GM12874 (cell line): Measurements from ENCODE around the gene ZNF200.

ENCODE experiments used
- TF ChIP-seq, protein P1 (sequence below): IDR thresholded peaks from 2 replicates; pipeline ENCODE4 v1.5.1; 2011; ENCODE audit warnings: low read depth, mild to moderate bottlenecking, control low read depth, low read length, moderate library complexity; ENCODE audit not compliant: insufficient read depth

Gene ZNF200

GRCh38 chr16:3207086-3207953 lies 27.6 kb downstream of the ZNF200 start:
- TF ChIP-seq, protein P1, sequence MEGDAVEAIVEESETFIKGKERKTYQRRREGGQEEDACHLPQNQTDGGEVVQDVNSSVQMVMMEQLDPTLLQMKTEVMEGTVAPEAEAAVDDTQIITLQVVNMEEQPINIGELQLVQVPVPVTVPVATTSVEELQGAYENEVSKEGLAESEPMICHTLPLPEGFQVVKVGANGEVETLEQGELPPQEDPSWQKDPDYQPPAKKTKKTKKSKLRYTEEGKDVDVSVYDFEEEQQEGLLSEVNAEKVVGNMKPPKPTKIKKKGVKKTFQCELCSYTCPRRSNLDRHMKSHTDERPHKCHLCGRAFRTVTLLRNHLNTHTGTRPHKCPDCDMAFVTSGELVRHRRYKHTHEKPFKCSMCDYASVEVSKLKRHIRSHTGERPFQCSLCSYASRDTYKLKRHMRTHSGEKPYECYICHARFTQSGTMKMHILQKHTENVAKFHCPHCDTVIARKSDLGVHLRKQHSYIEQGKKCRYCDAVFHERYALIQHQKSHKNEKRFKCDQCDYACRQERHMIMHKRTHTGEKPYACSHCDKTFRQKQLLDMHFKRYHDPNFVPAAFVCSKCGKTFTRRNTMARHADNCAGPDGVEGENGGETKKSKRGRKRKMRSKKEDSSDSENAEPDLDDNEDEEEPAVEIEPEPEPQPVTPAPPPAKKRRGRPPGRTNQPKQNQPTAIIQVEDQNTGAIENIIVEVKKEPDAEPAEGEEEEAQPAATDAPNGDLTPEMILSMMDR = no peak

DNA sequence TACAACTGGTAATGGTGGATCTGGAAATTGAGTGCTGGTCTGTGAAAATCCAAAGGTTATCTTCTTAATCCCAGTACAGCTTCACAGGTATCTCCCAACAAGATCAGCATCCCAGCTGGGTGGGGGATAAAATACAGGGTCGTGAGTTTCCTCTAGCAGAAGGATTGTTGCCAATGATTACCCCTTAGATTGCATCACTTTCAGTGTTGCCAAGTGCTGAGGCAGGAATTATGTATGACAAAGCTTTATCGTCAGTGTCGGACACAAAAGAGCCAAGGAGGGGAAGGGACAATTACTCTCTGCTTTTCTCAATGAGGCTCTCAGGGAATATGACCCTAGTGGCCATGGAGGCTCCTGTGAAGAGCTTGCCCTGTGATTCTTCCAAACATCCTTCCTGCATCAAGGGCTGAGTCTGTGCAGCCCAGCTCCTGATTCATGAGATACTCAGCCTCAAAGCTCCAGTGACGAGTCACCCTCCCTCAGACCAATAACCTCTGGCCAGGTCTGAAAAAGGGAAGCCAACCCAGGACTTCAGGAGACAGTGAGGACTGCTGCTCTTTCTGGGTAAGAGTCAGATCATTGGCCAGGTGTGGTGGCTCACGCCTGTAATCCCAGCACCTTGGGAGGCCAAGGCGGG lies 31.9 kb downstream of the ZNF200 start:
- TF ChIP-seq, protein P1 = no peak

GRCh38 chr16:3198334-3199072 lies 36.5 kb downstream of the ZNF200 start:
- TF ChIP-seq, protein P1 = no peak

GRCh38 chr16:3195975-3196374 lies 39.0 kb downstream of the ZNF200 start:
- TF ChIP-seq, protein P1 = no peak

GRCh38 chr16:3194792-3195191 lies 40.2 kb downstream of the ZNF200 start:
- TF ChIP-seq, protein P1 = no peak

DNA sequence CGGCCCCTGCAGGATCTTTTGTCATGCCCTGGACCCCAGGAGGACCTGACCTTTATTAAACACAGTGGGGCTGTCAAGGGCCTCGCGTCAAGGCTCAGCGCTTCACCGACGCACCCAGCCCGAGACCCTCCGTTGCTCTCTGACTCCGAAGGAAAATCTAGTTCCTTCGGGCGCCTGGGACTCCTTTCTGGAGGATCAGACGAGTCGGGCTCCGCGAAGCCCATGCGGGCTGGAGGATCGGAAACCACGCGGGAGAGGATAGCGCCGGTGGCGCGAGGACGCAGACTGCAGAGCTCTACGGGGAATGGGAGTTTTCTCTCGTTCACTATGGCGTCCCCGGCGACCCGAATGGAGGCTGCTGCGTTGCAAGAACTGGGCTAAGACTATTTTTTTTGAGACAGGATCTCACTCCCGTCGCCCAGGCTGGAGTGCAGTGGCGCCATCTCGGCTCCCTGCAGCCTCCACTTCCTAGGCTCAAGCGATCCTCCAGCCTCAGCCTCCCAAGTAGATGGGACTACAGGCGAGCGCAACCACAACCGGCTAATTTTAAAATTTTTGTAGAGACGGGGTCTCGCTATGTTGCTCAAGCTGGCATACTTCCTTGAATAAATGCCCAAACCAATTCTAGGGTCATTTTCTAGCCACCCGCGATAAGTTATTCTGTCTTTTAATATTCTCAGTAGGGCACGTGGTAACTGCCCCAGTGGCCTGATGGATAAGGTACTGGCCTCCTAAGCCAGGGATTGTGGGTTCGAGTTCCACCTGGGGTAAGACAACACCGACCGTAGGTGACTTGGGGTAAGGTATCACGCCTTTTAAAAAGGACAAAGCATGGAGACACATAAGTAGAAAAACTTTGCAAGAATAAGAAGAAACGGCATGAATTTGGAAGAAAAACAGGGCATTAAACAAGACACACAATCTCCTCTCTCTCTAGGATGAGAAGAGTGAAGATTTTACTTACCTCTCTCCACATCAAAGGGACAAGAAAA lies 41.4 kb downstream of the ZNF200 start:
- TF ChIP-seq, protein P1 = no peak
